HepG2 (cell line): ENCODE measurements around the gene HDAC5. TPM values are rescaled to one million over a fixed set of nuclear protein-coding genes. Genes with fewer than 3 reads are reported as not detected.
A peak's percentile ranks its signal among the peaks of the same experiment; 100 is the strongest.

ENCODE experiments used
- ATF7 ChIP-seq, 2 experiments: fragments of 450-650 bp in 1 of 2; sonication (generic) in 1 of 2; formaldehyde crosslinking in 1 of 2; IDR thresholded peaks; 2 replicates each; pipeline versions ENCODE4 v1.4.0 to v1.6.1; 2016 to 2020; ENCODE audit warnings: antibody characterized with exemption in 1 of 2, mild to moderate bottlenecking in 1 of 2, missing genetic modification reagents in 1 of 2
- EEA1 ChIP-seq: sonication (generic); formaldehyde crosslinking; IDR thresholded peaks from 2 replicates; pipeline ENCODE4 v1.5.1; 2020; ENCODE audit warnings: mild to moderate bottlenecking, missing genetic modification reagents, borderline replicate concordance
- GTF2F1 ChIP-seq: fragments of 150-350 bp; IDR thresholded peaks from 2 replicates; pipeline ENCODE4 v1.6.1; 2014; ENCODE audit warnings: low read length
- HNF4A ChIP-seq: sonication (generic); formaldehyde crosslinking; IDR thresholded peaks from 2 replicates; pipeline ENCODE4 v1.4.0; 2020; ENCODE audit warnings: missing genetic modification reagents
- KLF9 ChIP-seq: IDR thresholded peaks from 2 replicates; pipeline ENCODE4 v1.6.1; 2016; ENCODE audit warnings: low read depth
- MTA3 ChIP-seq: sonication (generic); formaldehyde crosslinking; IDR thresholded peaks from 2 replicates; pipeline ENCODE4 v1.4.0; 2020; ENCODE audit warnings: missing genetic modification reagents
- SMAD1 ChIP-seq: sonication (generic); formaldehyde crosslinking; IDR thresholded peaks from 2 replicates; pipeline ENCODE4 v1.4.0; 2020; ENCODE audit warnings: missing genetic modification reagents, low read depth, mild to moderate bottlenecking, borderline replicate concordance
- SOX6 ChIP-seq, 2 experiments: fragments of 450-650 bp in 1 of 2; sonication (generic) in 1 of 2; formaldehyde crosslinking in 1 of 2; IDR thresholded peaks; 2 replicates each; pipeline versions ENCODE4 v1.4.0 to v1.6.1; 2017 to 2020; ENCODE audit warnings: antibody characterized with exemption in 1 of 2, mild to moderate bottlenecking in 1 of 2, missing genetic modification reagents in 1 of 2
- ZFP41 ChIP-seq: sonication (generic); formaldehyde crosslinking; IDR thresholded peaks from 2 replicates; pipeline ENCODE4 v1.4.0; 2020; ENCODE audit warnings: mild to moderate bottlenecking, missing genetic modification reagents, borderline replicate concordance
- ZNF235 ChIP-seq: sonication (generic); formaldehyde crosslinking; IDR thresholded peaks from 2 replicates; pipeline ENCODE4 v1.8.1; 2023; ENCODE audit warnings: mild to moderate bottlenecking, missing genetic modification reagents, borderline replicate concordance
- ZNF687 ChIP-seq: sonication (generic); formaldehyde crosslinking; IDR thresholded peaks from 2 replicates; pipeline ENCODE4 v1.5.1; 2020; ENCODE audit warnings: mild to moderate bottlenecking, missing genetic modification reagents, moderate library complexity
- ZNF724P ChIP-seq: sonication (generic); formaldehyde crosslinking; IDR thresholded peaks from 2 replicates; pipeline ENCODE4 v1.8.0; 2022; ENCODE audit warnings: missing genetic modification reagents, borderline replicate concordance
- ZSCAN21 ChIP-seq: sonication (generic); formaldehyde crosslinking; IDR thresholded peaks from 2 replicates; pipeline ENCODE4 v1.8.0; 2022; ENCODE audit warnings: mild to moderate bottlenecking, missing genetic modification reagents, moderate library complexity, borderline replicate concordance
- polyA plus RNA-seq, 8 experiments: library from polyadenylated mRNA; depleted of rRNA in 3 of 8; stranded (reverse) in 7 of 8; unstranded in 1 of 8; fragments of >200 nt; fragmentation: Illumina TruSeq in 4 of 8; extraction: Trizol in 4 of 8; gene quantifications; 2 replicates each; pipeline versions ENCODE4 v1.2.1 to v1.2.3, GENCODE V29; 2011 to 2016; ENCODE audit warnings: low read depth in 4 of 8, missing spikeins in 1 of 8, mixed read lengths in 1 of 8; ENCODE audit not compliant: insufficient read depth in 1 of 8
- total RNA-seq, 5 experiments: library from RNA; depleted of rRNA; stranded (reverse); fragments of >200 nt; fragmentation: Illumina TruSeq; extraction: Trizol; gene quantifications; 2 replicates each; pipeline ENCODE4 v1.2.3, GENCODE V29; 2016; ENCODE audit warnings: low read depth in 1 of 5
- TF ChIP-seq, protein P1 (sequence below), 2 experiments: sonication (generic) in 1 of 2; formaldehyde crosslinking in 1 of 2; IDR thresholded peaks; 2 replicates each; pipeline versions ENCODE4 v1.4.0 to v1.6.1; 2018 to 2020; ENCODE audit warnings: missing genetic modification reagents in 2 of 2, borderline replicate concordance in 1 of 2, low read depth in 1 of 2, mild to moderate bottlenecking in 1 of 2, missing biosample characterization in 1 of 2
- TF ChIP-seq, protein P2 (sequence below): sonication (generic); formaldehyde crosslinking; IDR thresholded peaks from 2 replicates; pipeline ENCODE4 v1.4.0; 2020; ENCODE audit warnings: mild to moderate bottlenecking, missing genetic modification reagents, borderline replicate concordance

HDAC5 gene
- total and polyA plus RNA-seq, 2 of the 13 experiments (the other 11 are each of a cell fraction or from before 2014, with no cell fraction given) = 46.4 to 85.4 TPM

DNA sequence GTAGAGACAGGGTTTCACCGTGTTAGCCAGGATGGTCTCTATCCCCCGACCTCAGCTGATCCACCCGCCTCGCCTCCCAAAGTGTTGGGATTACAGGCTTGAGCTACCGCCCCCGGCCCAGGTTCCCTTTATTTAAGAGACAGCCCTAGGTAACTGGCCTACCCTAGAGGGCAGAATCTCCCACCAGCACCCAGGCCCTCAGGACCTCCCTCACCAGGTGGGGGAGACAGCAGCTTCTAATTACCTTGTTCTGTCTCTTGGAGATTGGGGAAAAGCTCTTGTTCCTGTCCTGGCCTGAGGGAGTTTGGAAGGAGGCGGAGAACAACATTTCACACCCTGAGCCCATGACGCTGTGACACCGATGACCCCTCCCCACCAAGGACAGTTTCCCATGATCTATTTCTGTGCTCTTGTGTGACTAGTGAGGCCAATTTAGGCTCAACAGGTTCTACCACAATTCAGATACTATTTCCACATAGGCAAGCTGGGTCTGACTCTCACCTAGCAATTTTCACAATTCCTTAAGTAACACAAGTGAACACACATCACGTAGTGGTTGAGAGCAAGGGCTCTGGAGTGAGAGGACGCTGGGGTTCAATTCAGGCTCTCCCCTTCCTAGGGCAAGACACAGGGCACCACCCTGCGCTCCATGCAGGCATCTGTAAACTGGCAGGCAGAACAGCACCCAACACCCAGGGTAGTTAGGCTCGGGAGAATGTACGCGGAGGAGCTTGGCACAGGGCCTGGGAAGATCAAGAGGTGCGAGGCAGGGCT lies 20.4 kb downstream of the HDAC5 start (continued):
- TF ChIP-seq, protein P1, sequence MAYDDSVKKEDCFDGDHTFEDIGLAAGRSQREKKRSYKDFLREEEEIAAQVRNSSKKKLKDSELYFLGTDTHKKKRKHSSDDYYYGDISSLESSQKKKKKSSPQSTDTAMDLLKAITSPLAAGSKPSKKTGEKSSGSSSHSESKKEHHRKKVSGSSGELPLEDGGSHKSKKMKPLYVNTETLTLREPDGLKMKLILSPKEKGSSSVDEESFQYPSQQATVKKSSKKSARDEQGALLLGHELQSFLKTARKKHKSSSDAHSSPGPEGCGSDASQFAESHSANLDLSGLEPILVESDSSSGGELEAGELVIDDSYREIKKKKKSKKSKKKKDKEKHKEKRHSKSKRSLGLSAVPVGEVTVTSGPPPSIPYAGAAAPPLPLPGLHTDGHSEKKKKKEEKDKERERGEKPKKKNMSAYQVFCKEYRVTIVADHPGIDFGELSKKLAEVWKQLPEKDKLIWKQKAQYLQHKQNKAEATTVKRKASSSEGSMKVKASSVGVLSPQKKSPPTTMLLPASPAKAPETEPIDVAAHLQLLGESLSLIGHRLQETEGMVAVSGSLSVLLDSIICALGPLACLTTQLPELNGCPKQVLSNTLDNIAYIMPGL (CRISPR knock-in tag; IDR thresholded peaks at IDR 0.05; ENCODE audit: borderline replicate concordance in 1 of 2, low read depth in 1 of 2) = peak in 1 of 2 experiments; percentile 28; a peak in 1 of 4 replicates
- TF ChIP-seq SMAD1 (0 out of 2 replicates have a peak, but pooled peaks have one; percentile 40), ZSCAN21 (0 out of 2 replicates have a peak, but pooled peaks have one; percentile 5), HNF4A (no peak), ATF7 (IDR thresholded peaks at IDR 0.05) (no peak), ATF7 (CRISPR knock-in tag; IDR thresholded peaks at IDR 0.05) (0 out of 2 replicates have a peak, but pooled peaks have one; percentile 42), SOX6 (IDR thresholded peaks at IDR 0.05) (no peak), SOX6 (CRISPR knock-in tag; IDR thresholded peaks at IDR 0.05) (0 out of 2 replicates have a peak, but pooled peaks have one; percentile 12), MTA3 (no peak), ZFP41 (CRISPR knock-in tag) (no peak), EEA1 (CRISPR knock-in tag) (no peak), ZNF724P (CRISPR knock-in tag) (no peak), ZNF687 (CRISPR knock-in tag) (peak; percentile 4; the same call in 1 of the 2 replicates), GTF2F1 (no peak), ZNF235 (CRISPR knock-in tag) (0 out of 2 replicates have a peak, but pooled peaks have one; percentile 25), KLF9 (CRISPR knock-in tag) (no peak)
- TF ChIP-seq, protein P2, sequence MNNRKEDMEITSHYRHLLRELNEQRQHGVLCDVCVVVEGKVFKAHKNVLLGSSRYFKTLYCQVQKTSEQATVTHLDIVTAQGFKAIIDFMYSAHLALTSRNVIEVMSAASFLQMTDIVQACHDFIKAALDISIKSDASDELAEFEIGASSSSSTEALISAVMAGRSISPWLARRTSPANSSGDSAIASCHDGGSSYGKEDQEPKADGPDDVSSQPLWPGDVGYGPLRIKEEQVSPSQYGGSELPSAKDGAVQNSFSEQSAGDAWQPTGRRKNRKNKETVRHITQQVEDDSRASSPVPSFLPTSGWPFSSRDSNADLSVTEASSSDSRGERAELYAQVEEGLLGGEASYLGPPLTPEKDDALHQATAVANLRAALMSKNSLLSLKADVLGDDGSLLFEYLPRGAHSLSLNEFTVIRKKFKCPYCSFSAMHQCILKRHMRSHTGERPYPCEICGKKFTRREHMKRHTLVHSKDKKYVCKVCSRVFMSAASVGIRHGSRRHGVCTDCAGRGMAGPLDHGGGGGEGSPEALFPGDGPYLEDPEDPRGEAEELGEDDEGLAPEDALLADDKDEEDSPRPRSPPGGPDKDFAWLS (CRISPR knock-in tag) = no peak
